GM19467 (cell line): ENCODE results near the gene MYLK.
A peak's percentile ranks its signal among the peaks of the same experiment; 100 is the strongest.
"Not testable (repeated sequence)": the region's sequence is repeated elsewhere in the genome, so short reads cannot be mapped to it uniquely, and the experiment has no call there.

Experiments
- ATAC-seq: cut with Tn5 transposase; IDR thresholded peaks from one replicate; pipeline ENCODE4 v1.9.1; 2021; ENCODE audit warnings: mild to moderate bottlenecking, moderate library complexity; ENCODE audit not compliant: unreplicated experiment

The MYLK gene

GRCh38 chr3:123610331-123610730 is 273.8 kb downstream of the MYLK start:
- peak; percentile 60 for ATAC-seq

- no peak for ATAC-seq
Observed at GRCh38 chr3:123609063-123609462, 275.1 kb downstream of the MYLK start.

GRCh38 chr3:123608263-123608937 is 275.7 kb downstream of the MYLK start:
- no peak for ATAC-seq

GRCh38 chr3:123606527-123606926 is 277.6 kb downstream of the MYLK start:
- ATAC-seq, result no peak

- peak; percentile 48 for ATAC-seq
Observed at GRCh38 chr3:123605789-123606234, 278.3 kb downstream of the MYLK start.

GRCh38 chr3:123603153-123603552 is 281.0 kb downstream of the MYLK start:
- ATAC-seq, result not testable (repeated sequence)

GRCh38 chr3:123602325-123602724 is 281.8 kb downstream of the MYLK start:
- ATAC-seq, result no peak

- ATAC-seq, result not testable (repeated sequence)
Observed at GRCh38 chr3:123600863-123601262, 283.3 kb downstream of the MYLK start.

GRCh38 chr3:123597561-123597960 is 286.6 kb downstream of the MYLK start:
- no peak for ATAC-seq

GRCh38 chr3:123595396-123596180 is 288.5 kb downstream of the MYLK start:
- ATAC-seq, result no peak

- no peak for ATAC-seq
Observed at GRCh38 chr3:123593381-123593780, 290.8 kb downstream of the MYLK start.

GRCh38 chr3:123590685-123591450 is 293.3 kb downstream of the MYLK start:
- ATAC-seq, result no peak

- ATAC-seq, result no peak
Observed at GRCh38 chr3:123587401-123587800, 296.7 kb downstream of the MYLK start.

- ATAC-seq, result no peak
Observed at GRCh38 chr3:123586968-123587367, 297.2 kb downstream of the MYLK start.

- ATAC-seq, result no peak
Observed at GRCh38 chr3:123586131-123586530, 298.0 kb downstream of the MYLK start.

- peak; percentile 91 for ATAC-seq
Observed at GRCh38 chr3:123584988-123585937, 298.9 kb downstream of the MYLK start, which contains the start of gene HACD2. Gene HACD2, minus strand, starts transcription at chr3:123585053. Its CDS starts 26 bp downstream, at chr3:123585027.

- peak; percentile 29 for ATAC-seq
Observed at GRCh38 chr3:123584284-123584987, 299.7 kb downstream of the MYLK start.

GRCh38 chr3:123583561-123583960 is 300.6 kb downstream of the MYLK start:
- ATAC-seq, result no peak

GRCh38 chr3:123582315-123582714 is 301.8 kb downstream of the MYLK start:
- ATAC-seq, result no peak

- no peak for ATAC-seq
Observed at GRCh38 chr3:123576122-123576521, 308.0 kb downstream of the MYLK start.
